IPS DF 6.9 (cell line): ENCODE data around the gene MECR.
"Not testable (repeated sequence)": the region's sequence is repeated elsewhere in the genome, so short reads cannot be mapped to it uniquely, and the experiment has no call there.

Source experiments
- DNase-seq: peaks from one replicate; pipeline ENCODE4 v3.0.0-alpha.2; 2013; ENCODE audit warnings: low read depth, low spot score
- H3K27ac ChIP-seq: one replicate; pipeline ENCODE4 v1.5.1; 2013; ENCODE audit warnings: low read length, control low read depth
- H3K27me3 ChIP-seq: 2 replicates; pipeline ENCODE4 v1.6.1; 2013; ENCODE audit warnings: mild to moderate bottlenecking, low read length; ENCODE audit not compliant: control insufficient read depth, insufficient read depth
- H3K36me3 ChIP-seq: 2 replicates; pipeline ENCODE4 v1.6.1; 2013; ENCODE audit warnings: low read length; ENCODE audit not compliant: control insufficient read depth, insufficient read depth
- H3K4me1 ChIP-seq: 2 replicates; pipeline ENCODE4 v1.6.1; 2013; ENCODE audit warnings: low read length; ENCODE audit not compliant: control insufficient read depth, insufficient read depth
- H3K4me3 ChIP-seq: 2 replicates; pipeline ENCODE4 v1.5.1; 2013; ENCODE audit warnings: mild to moderate bottlenecking, low read length
- H3K9me3 ChIP-seq: 2 replicates; pipeline ENCODE4 v1.6.1; 2013; ENCODE audit warnings: low read length, inconsistent platforms; ENCODE audit not compliant: control insufficient read depth, insufficient read depth
- WGBS: extraction: QIAGEN DNeasy Blood & Tissue Kit; methylation state at CpG from one replicate; pipeline ENCODE4 v1.1.7; 2013; ENCODE audit warnings: mixed read lengths, missing lambda C conversion rate; ENCODE audit not compliant: insufficient read length, insufficient coverage; 5-methylcytosine and 5-hydroxymethylcytosine counted together

MECR gene

DNA sequence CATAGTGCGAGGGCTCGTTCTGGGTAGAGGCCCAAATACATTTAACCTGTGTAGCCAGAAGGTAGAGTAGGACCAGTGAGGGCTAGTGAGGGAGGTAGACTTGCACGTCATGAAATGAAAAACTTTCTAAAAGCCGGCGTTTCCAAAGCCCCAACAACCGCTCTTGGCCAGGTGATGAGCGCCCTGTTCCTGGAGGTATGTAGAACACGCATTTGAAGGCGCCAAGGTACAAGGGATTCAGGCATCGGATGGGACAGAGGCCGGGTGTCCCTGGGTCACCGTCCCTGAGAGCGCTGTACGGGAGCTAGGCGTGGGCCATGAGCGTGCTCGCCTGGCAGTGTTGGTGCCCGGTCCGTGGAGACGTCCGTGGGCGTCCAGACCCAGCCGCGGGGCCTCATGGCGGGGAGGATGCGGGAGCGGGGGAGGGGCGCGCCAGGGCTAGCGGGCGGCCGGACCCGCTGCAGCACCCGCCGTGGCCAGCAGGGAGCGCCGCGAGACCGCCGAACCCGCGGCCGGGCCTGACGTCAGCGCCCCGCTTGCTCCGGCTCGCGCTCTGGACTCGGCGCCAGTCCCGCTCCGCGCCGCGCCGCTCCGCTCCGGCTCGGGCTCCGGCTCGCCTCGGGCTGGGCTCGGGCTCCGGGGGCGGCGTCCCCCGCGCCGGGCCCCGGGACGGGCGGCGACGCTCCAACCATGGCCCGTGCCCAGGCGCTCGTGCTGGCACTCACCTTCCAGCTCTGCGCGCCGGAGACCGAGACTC is 5.4 kb upstream of the MECR start, which contains the start of gene PTPRU:
PTPRU (plus strand) TSS at position 568 of the 757 bp plus-strand sequence; CDS start at position 691, 123 bp downstream.
- Histone ChIP-seq H3K4me1 (peaks cover 18% of the 10 kb centered on the region), H3K27me3 (peaks cover 13% of the 10 kb centered on the region; the same call in 1 of the 2 replicates), H3K36me3 (no peaks in the 10 kb centered on the region), H3K9me3 (no peaks in the 10 kb centered on the region), H3K27ac (no peak within 1 kb of the TSS), H3K4me3 (peak within 1 kb of the TSS; percentile 44)
- no peak for DNase-seq
- WGBS = no CpG with 5 or more reads among the region's 82 CpGs

DNA sequence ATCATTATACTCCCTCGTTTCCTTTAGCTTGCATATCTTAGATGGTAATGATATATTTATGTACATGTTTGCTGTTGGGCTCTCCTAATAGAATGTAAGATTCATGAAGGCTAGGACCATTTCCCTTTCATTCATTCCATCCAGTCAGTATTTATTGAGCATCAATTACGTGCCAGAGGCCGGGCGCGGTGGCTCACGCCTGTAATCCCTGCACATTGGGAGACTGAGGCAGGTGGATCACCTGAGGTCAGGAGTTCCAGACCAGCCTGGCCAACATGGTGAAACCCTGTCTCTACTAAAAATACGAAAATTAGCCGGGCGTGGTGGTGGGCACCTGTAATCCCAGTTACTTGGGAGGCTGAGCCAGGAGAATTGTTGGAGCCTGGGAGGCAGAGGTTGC is 4.1 kb upstream of the MECR start:
- DNase-seq, H3K9me3 ChIP-seq, H3K4me3 ChIP-seq, H3K36me3 ChIP-seq, H3K27ac ChIP-seq: not testable (repeated sequence)
- Histone ChIP-seq H3K4me1 (peaks cover 16% of the 10 kb centered on the region), H3K27me3 (peaks cover 13% of the 10 kb centered on the region; the same call in 1 of the 2 replicates)
- no CpG with 5 or more reads among the region's 9 CpGs for WGBS

DNA sequence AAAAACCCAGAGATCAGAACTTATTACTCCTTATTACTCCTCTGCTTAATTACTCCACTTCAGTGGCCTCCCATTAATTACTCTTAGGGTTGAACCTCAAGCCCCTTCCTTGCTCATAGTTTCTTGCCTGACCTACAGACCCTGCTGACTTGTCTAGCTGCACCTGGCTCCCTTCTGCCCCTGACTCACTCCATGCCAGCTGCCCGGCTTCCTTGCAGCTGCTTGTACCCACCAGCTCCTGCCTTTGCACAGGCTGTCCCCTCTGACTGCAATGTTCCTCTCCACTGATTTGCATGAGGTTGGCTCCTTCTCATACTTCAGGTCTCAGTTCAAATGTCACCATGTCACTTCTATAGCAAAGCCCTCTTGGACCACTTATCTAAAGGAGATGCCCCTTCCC is 3.7 kb upstream of the MECR start:
- Histone ChIP-seq H3K27ac (no peak overlapping the region), H3K9me3 (no peaks in the 10 kb centered on the region), H3K4me3 (no peak overlapping the region), H3K27me3 (peaks cover 13% of the 10 kb centered on the region; the same call in 1 of the 2 replicates), H3K4me1 (peaks cover 13% of the 10 kb centered on the region), H3K36me3 (no peaks in the 10 kb centered on the region)
- no CpG with 5 or more reads among the region's 1 CpG for WGBS
- DNase-seq = no peak

DNA sequence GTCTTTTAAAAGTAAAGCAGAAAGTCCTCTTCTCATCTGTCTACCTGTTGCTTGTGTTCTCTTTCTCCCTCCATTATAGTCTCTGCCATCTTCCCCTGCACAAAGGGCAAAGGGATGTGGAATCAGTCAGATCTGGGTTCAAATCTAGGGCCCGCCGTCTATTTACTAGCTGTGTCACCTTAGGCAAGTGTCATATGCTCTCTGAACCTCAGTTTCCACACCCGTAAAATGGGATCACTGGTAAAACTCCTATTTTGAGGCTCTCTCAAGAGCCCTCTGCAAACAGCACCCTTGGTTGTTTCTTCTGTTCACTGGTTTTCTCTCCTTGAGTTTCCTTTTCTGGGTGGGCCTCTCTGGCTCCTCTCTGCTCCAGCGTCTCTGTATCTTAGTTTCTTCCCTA is 3.0 kb upstream of the MECR start:
- Histone ChIP-seq H3K4me3 (no peak overlapping the region), H3K27me3 (peaks cover 12% of the 10 kb centered on the region; the same call in 1 of the 2 replicates), H3K27ac (no peak overlapping the region), H3K36me3 (no peaks in the 10 kb centered on the region), H3K4me1 (peaks cover 8% of the 10 kb centered on the region; the same call in 1 of the 2 replicates), H3K9me3 (no peaks in the 10 kb centered on the region)
- WGBS = no CpG with 5 or more reads among the region's 4 CpGs
- DNase-seq = no peak

DNA sequence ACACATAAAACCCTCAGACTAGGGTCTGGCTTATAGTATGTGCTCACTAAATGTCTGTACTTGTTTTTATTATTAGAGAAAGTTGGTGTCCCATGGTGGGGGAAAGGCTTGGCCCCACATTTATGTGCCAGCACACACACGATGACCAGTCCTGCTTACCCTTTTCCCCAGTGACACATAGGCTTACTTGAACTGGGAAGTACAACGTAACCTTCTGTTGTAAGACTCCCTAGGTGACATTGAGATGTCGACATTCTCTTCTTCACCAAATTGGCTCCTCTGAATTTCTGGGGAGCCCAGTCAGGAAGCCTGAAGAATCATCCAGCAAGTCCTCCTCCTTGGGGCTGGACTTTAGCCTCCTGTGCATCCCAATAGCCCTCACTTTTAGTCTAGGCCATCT is 1.7 kb upstream of the MECR start:
- Histone ChIP-seq H3K36me3 (no peaks in the 10 kb centered on the region), H3K4me1 (peaks cover 5% of the 10 kb centered on the region; the same call in 1 of the 2 replicates), H3K9me3 (no peaks in the 10 kb centered on the region), H3K27ac (no peak overlapping the region), H3K4me3 (no peak overlapping the region), H3K27me3 (peaks cover 8% of the 10 kb centered on the region; the same call in 1 of the 2 replicates)
- DNase-seq = no peak
- no CpG with 5 or more reads among the region's 3 CpGs for WGBS

DNA sequence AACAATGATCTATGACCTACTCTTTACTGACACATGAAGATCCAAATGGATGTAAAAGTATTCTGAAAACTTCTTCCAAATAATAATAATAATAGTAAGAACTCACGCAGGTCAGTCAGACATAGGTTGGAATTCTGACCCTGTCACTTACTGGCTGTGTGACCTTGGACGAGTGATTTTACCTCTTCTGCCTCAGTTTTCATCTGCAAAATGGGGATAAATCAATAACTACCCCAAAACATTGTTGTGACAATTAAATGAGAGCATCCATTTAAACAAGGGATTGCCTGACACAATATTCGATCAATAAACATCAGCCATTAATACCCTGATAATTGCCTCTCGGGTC is 556 bp downstream of the MECR start:
- Histone ChIP-seq H3K4me1 (no peaks in the 10 kb centered on the region), H3K36me3 (no peaks in the 10 kb centered on the region), H3K9me3 (no peaks in the 10 kb centered on the region), H3K27ac (no peak overlapping the region), H3K27me3 (no peaks in the 10 kb centered on the region), H3K4me3 (peak overlapping the region; percentile 69; the same call in 1 of the 2 replicates)
- WGBS = no CpG with 5 or more reads among the region's 4 CpGs
- DNase-seq = no peak

DNA sequence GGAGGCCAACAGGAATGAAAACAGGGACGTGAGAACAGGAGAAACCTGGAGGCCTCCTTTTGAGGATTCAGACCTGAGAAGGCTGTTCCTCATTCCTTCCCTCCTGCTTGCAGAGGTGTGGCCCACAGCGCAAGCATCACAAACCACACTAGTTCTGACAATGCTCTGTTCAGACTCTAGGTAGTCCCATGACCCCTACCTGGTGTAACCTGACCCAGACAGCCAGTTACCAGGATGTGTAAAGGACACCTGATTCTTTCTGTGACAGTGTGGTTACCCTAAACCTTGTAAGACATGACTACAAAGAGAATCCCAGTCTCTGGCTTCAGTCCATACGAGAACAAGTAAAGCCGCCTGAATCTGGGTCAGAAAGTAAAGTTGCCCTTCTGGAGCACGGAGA is 3.2 kb downstream of the MECR start:
- no peaks in the 10 kb centered on the region for H3K9me3 ChIP-seq
- no peaks in the 10 kb centered on the region for H3K27me3 ChIP-seq
- H3K36me3 ChIP-seq = no peaks in the 10 kb centered on the region
- WGBS = no CpG with 5 or more reads among the region's 5 CpGs
- no peak for DNase-seq
- no peak overlapping the region for H3K4me3 ChIP-seq
- H3K27ac ChIP-seq = no peak overlapping the region
- H3K4me1 ChIP-seq = no peaks in the 10 kb centered on the region

DNA sequence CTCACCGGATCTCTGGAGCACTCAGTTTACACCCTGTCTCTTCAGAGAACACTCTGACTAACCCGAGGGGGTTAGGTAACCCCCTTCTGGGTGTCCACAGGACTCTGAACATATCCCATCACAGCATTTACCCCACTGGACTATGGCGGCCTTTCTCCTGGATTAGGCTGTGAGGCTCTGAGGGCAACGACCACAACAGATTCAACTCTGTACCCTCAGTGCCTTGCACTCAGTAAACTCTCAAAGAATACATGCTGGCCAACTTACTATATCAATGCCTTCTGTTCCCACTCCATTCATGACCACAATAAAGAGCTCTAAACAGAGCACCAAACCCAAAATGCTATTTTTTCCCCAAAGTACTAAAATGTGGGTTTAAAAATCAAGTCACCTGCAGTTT is 5.4 kb downstream of the MECR start:
- no CpG with 5 or more reads among the region's 4 CpGs for WGBS

DNA sequence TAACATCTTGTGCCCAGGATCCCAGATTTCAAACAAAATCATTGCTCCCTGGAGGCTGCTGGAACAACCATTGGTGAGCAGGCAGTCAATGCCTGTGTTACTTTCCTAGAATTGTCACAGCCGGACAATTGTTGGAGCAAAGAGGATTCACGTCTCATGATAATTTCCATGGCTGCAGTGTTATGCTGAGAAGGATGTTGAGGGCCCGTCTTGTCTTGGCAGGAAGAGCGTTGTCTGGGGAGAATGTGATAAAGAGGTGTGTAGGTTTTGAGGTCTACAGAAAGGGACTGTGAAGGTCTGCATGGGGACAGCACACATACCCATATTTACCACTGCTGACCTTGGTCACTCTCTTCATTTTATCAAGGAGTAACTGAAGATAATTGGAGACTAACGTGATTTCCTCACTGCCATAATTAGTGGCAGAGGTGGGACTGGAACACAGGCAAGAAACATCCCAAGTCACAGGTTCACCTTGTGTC is 6.3 kb downstream of the MECR start:
- Histone ChIP-seq H3K27me3 (no peaks in the 10 kb centered on the region), H3K36me3 (no peaks in the 10 kb centered on the region), H3K4me1 (no peaks in the 10 kb centered on the region), H3K9me3 (no peaks in the 10 kb centered on the region), H3K27ac (no peak overlapping the region), H3K4me3 (no peak overlapping the region)
- no CpG with 5 or more reads among the region's 5 CpGs for WGBS
- DNase-seq = no peak

More for the DNA sequence above, 5.4 kb downstream of the MECR start:
- Histone ChIP-seq H3K36me3 (no peaks in the 10 kb centered on the region), H3K27me3 (no peaks in the 10 kb centered on the region), H3K4me3 (no peak overlapping the region), H3K27ac (no peak overlapping the region), H3K4me1 (no peaks in the 10 kb centered on the region), H3K9me3 (no peaks in the 10 kb centered on the region)
- DNase-seq = no peak

DNA sequence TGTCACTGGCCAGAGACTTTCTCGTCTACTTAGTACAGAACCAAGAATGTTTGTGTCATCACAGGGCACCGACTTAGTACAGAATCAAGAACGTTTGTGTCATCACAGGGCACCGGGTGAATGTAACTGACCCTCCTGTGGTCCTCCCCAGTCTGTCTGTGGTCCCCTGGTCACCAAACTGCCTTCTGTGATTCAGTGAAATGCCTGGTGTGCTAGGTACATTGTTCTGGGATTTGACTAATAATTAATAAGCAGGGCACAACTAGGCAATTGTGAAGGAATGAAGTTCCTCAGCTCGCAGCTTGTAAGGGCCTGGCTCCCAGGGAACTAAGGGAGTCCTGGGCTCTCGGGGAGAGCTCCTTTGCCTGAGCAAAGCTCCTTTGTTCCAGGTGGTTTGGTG is 7.2 kb downstream of the MECR start:
- no peaks in the 10 kb centered on the region for H3K9me3 ChIP-seq
- H3K27me3 ChIP-seq = no peaks in the 10 kb centered on the region
- no peaks in the 10 kb centered on the region for H3K36me3 ChIP-seq
- H3K4me1 ChIP-seq = no peaks in the 10 kb centered on the region
- WGBS = no CpG with 5 or more reads among the region's 6 CpGs
- no peak overlapping the region for H3K27ac ChIP-seq
- DNase-seq = no peak
- H3K4me3 ChIP-seq = no peak overlapping the region

DNA sequence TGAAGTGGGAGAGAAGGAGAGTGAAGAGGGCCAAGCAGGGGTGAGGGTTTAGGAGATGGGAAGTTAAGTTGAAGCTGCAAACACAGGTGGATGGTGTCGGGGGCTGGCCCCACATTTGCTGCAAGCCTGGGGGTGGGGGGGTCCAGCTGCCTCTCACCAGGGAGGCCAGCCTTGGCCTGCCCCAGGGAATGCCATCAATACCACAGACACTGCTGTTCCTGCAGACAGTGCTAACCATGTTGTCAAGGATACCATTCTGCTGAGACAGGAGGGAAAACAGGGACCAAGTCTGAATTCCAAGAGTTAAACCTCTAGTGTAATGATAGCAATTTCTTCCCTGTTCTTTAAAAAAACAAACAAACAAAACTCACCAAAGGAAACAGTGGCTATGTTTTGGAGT is 8.0 kb downstream of the MECR start:
- Histone ChIP-seq H3K4me1 (no peaks in the 10 kb centered on the region), H3K36me3 (no peaks in the 10 kb centered on the region), H3K27ac (no peak overlapping the region), H3K9me3 (no peaks in the 10 kb centered on the region), H3K27me3 (no peaks in the 10 kb centered on the region), H3K4me3 (no peak overlapping the region)
- WGBS = no CpG with 5 or more reads among the region's 1 CpG
- no peak for DNase-seq
